ENCODE data around the gene MMP12.

The MMP12 gene

GRCh38 chr11:102833731-102834130 lies 41.1 kb downstream of the MMP12 start:
- no peak overlapping the region for H3K27ac ChIP-seq (ENCODE audit: insufficient read depth, low read depth, low read length, poor library complexity, severe bottlenecking)
- no peaks in the 10 kb centered on the region for H3K36me3 ChIP-seq (ENCODE audit: control insufficient read depth, insufficient read depth, low read length)
- no peak overlapping the region for H3K4me3 ChIP-seq (ENCODE audit: insufficient read depth, low read depth, low read length)
- H3K9me3 ChIP-seq (ENCODE audit: control insufficient read depth, low read length), result no peaks in the 10 kb centered on the region
- H3K27me3 ChIP-seq (ENCODE audit: control insufficient read depth, insufficient read depth, low read length, poor library complexity, severe bottlenecking), result no peaks in the 10 kb centered on the region
- H3K4me1 ChIP-seq (ENCODE audit: control insufficient read depth, insufficient read depth, low read length), result peaks cover 14% of the 10 kb centered on the region
- 91 to 94% methylated on average over 2 of the region's 2 CpGs for WGBS, 2 experiments

GRCh38 chr11:102832612-102833011 lies 42.2 kb downstream of the MMP12 start:
- Histone ChIP-seq H3K4me3 (ENCODE audit: insufficient read depth, low read depth, low read length) (no peak overlapping the region), H3K9me3 (ENCODE audit: control insufficient read depth, low read length) (no peaks in the 10 kb centered on the region), H3K36me3 (ENCODE audit: control insufficient read depth, insufficient read depth, low read length) (no peaks in the 10 kb centered on the region), H3K4me1 (ENCODE audit: control insufficient read depth, insufficient read depth, low read length) (peaks cover 14% of the 10 kb centered on the region), H3K27me3 (ENCODE audit: control insufficient read depth, insufficient read depth, low read length, poor library complexity, severe bottlenecking) (no peaks in the 10 kb centered on the region), H3K27ac (ENCODE audit: insufficient read depth, low read depth, low read length, poor library complexity, severe bottlenecking) (no peak overlapping the region)
- 91 to 98% methylated on average over 4 to 7 of the region's 7 CpGs for WGBS, 2 experiments

GRCh38 chr11:102831489-102832440 lies 43.0 kb downstream of the MMP12 start:
- H3K4me1 ChIP-seq (ENCODE audit: control insufficient read depth, insufficient read depth, low read length), result peaks cover 14% of the 10 kb centered on the region
- no peaks in the 10 kb centered on the region for H3K27me3 ChIP-seq (ENCODE audit: control insufficient read depth, insufficient read depth, low read length, poor library complexity, severe bottlenecking)
- H3K9me3 ChIP-seq (ENCODE audit: control insufficient read depth, low read length), result no peaks in the 10 kb centered on the region
- no peak overlapping the region for H3K27ac ChIP-seq (ENCODE audit: insufficient read depth, low read depth, low read length, poor library complexity, severe bottlenecking)
- no peak overlapping the region for H3K4me3 ChIP-seq (ENCODE audit: insufficient read depth, low read depth, low read length)
- H3K36me3 ChIP-seq (ENCODE audit: control insufficient read depth, insufficient read depth, low read length), result no peaks in the 10 kb centered on the region
- WGBS, 2 experiments, result 95 to 97% methylated on average over 38 of the region's 38 CpGs

GRCh38 chr11:102831128-102831488 lies 43.7 kb downstream of the MMP12 start:
- WGBS, 2 experiments, result 100% methylated on average over 1 to 2 of the region's 2 CpGs
- no peak overlapping the region for H3K27ac ChIP-seq (ENCODE audit: insufficient read depth, low read depth, low read length, poor library complexity, severe bottlenecking)
- no peaks in the 10 kb centered on the region for H3K27me3 ChIP-seq (ENCODE audit: control insufficient read depth, insufficient read depth, low read length, poor library complexity, severe bottlenecking)
- H3K4me3 ChIP-seq (ENCODE audit: insufficient read depth, low read depth, low read length), result no peak overlapping the region
- no peaks in the 10 kb centered on the region for H3K36me3 ChIP-seq (ENCODE audit: control insufficient read depth, insufficient read depth, low read length)
- H3K9me3 ChIP-seq (ENCODE audit: control insufficient read depth, low read length), result no peaks in the 10 kb centered on the region
- H3K4me1 ChIP-seq (ENCODE audit: control insufficient read depth, insufficient read depth, low read length), result peaks cover 7% of the 10 kb centered on the region

- WGBS, 2 experiments, result 93 to 95% methylated on average over 5 of the region's 5 CpGs
Observed at GRCh38 chr11:102830001-102830727, 44.6 kb downstream of the MMP12 start.

GRCh38 chr11:102829316-102830000 lies 45.3 kb downstream of the MMP12 start:
- no peak overlapping the region for H3K27ac ChIP-seq (ENCODE audit: insufficient read depth, low read depth, low read length, poor library complexity, severe bottlenecking)
- H3K27me3 ChIP-seq (ENCODE audit: control insufficient read depth, insufficient read depth, low read length, poor library complexity, severe bottlenecking), result no peaks in the 10 kb centered on the region
- H3K4me3 ChIP-seq (ENCODE audit: insufficient read depth, low read depth, low read length), result no peak overlapping the region
- H3K36me3 ChIP-seq (ENCODE audit: control insufficient read depth, insufficient read depth, low read length), result no peaks in the 10 kb centered on the region
- 88 to 94% methylated on average over 5 to 6 of the region's 6 CpGs for WGBS, 2 experiments
- no peaks in the 10 kb centered on the region for H3K4me1 ChIP-seq (ENCODE audit: control insufficient read depth, insufficient read depth, low read length)
- H3K9me3 ChIP-seq (ENCODE audit: control insufficient read depth, low read length), result no peaks in the 10 kb centered on the region

More at GRCh38 chr11:102830001-102830727, 44.6 kb downstream of the MMP12 start:
- no peaks in the 10 kb centered on the region for H3K27me3 ChIP-seq (ENCODE audit: control insufficient read depth, insufficient read depth, low read length, poor library complexity, severe bottlenecking)
- no peak overlapping the region for H3K27ac ChIP-seq (ENCODE audit: insufficient read depth, low read depth, low read length, poor library complexity, severe bottlenecking)
- H3K9me3 ChIP-seq (ENCODE audit: control insufficient read depth, low read length), result no peaks in the 10 kb centered on the region
- no peaks in the 10 kb centered on the region for H3K4me1 ChIP-seq (ENCODE audit: control insufficient read depth, insufficient read depth, low read length)
- no peak overlapping the region for H3K4me3 ChIP-seq (ENCODE audit: insufficient read depth, low read depth, low read length)
- H3K36me3 ChIP-seq (ENCODE audit: control insufficient read depth, insufficient read depth, low read length), result no peaks in the 10 kb centered on the region

- no peak overlapping the region for H3K4me3 ChIP-seq (ENCODE audit: insufficient read depth, low read depth, low read length)
- H3K27ac ChIP-seq (ENCODE audit: insufficient read depth, low read depth, low read length, poor library complexity, severe bottlenecking), result no peak overlapping the region
- no peaks in the 10 kb centered on the region for H3K27me3 ChIP-seq (ENCODE audit: control insufficient read depth, insufficient read depth, low read length, poor library complexity, severe bottlenecking)
- no peaks in the 10 kb centered on the region for H3K4me1 ChIP-seq (ENCODE audit: control insufficient read depth, insufficient read depth, low read length)
- H3K36me3 ChIP-seq (ENCODE audit: control insufficient read depth, insufficient read depth, low read length), result no peaks in the 10 kb centered on the region
- WGBS, 2 experiments, result no CpG with 5 or more reads among the region's 1 CpG
- no peaks in the 10 kb centered on the region for H3K9me3 ChIP-seq (ENCODE audit: control insufficient read depth, low read length)
Observed at GRCh38 chr11:102824556-102824955, 50.2 kb downstream of the MMP12 start.

- Histone ChIP-seq H3K27me3 (ENCODE audit: control insufficient read depth, insufficient read depth, low read length, poor library complexity, severe bottlenecking) (no peaks in the 10 kb centered on the region), H3K4me3 (ENCODE audit: insufficient read depth, low read depth, low read length) (no peak overlapping the region), H3K27ac (ENCODE audit: insufficient read depth, low read depth, low read length, poor library complexity, severe bottlenecking) (no peak overlapping the region), H3K9me3 (ENCODE audit: control insufficient read depth, low read length) (no peaks in the 10 kb centered on the region), H3K4me1 (ENCODE audit: control insufficient read depth, insufficient read depth, low read length) (no peaks in the 10 kb centered on the region), H3K36me3 (ENCODE audit: control insufficient read depth, insufficient read depth, low read length) (no peaks in the 10 kb centered on the region)
- WGBS, 2 experiments, result 83 to 84% methylated on average over 6 of the region's 6 CpGs
Observed at GRCh38 chr11:102819491-102819890, 55.3 kb downstream of the MMP12 start.

- no peaks in the 10 kb centered on the region for H3K27me3 ChIP-seq (ENCODE audit: control insufficient read depth, insufficient read depth, low read length, poor library complexity, severe bottlenecking)
- 91 to 98% methylated on average over 1 of the region's 1 CpG for WGBS, 2 experiments
- no peaks in the 10 kb centered on the region for H3K36me3 ChIP-seq (ENCODE audit: control insufficient read depth, insufficient read depth, low read length)
- H3K4me3 ChIP-seq (ENCODE audit: insufficient read depth, low read depth, low read length), result no peak overlapping the region
- H3K4me1 ChIP-seq (ENCODE audit: control insufficient read depth, insufficient read depth, low read length), result no peaks in the 10 kb centered on the region
- no peaks in the 10 kb centered on the region for H3K9me3 ChIP-seq (ENCODE audit: control insufficient read depth, low read length)
- no peak overlapping the region for H3K27ac ChIP-seq (ENCODE audit: insufficient read depth, low read depth, low read length, poor library complexity, severe bottlenecking)
Observed at GRCh38 chr11:102813484-102813883, 61.3 kb downstream of the MMP12 start.

Measured in ectodermal cell (in vitro differentiated cells).